ENCODE data around the gene RBM39. TPM values are rescaled to one million over a fixed set of nuclear protein-coding genes. Genes with fewer than 3 reads are reported as not detected.
"Not testable (repeated sequence)": the region's sequence is repeated elsewhere in the genome, so short reads cannot be mapped to it uniquely, and the experiment has no call there.

The RBM39 gene
- 246 and 258 TPM in 2 replicates for total RNA-seq (2014; rRNA removed; shearing (Covaris generic))

DNA sequence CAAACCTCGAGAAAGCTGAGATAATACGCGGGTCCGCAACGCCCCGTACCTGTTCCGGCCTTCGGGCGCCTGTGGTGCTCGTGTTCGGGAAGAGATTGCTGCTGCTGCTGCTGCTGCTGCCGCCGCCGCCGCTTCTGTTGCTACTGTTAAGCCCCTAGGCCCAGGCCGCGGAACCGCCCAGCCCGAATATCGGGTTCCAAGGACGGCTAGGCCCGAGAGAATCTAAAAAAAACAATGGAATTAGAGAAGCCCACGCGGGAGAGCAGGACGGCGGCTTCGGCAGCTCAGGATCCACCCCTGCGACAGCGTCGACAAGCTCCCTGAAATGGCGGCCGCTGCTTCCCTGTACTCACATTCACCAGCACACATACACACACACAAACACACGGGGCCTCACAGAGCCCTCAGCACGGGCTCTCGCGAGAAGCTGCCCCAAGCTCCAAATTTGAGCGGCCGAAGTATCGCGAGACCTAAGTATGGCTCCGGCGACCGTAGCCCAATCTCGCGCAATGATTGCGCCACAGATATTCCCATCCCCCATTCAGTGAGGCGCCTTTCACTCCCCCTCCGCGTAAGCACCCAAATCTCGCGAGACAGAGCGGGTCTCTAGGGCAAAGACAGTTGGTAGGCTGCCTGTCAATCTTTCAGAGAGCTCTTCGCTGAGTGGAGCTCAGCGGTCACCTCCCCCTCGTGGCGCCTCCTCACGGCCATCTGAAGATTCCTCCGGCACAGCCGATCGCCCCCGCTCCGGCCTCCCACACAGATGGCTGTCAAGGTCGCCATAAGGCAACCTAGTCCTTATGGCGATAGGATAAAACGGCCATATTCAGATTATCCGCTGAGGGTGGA, at the start of gene RBM39:
Gene RBM39, minus strand, starts transcription at position 369 of the 849 bp plus-strand sequence. CDS start 1,386 bp downstream, outside the sequence.
- peak; percentile 100 for DNase-seq (ENCODE audit: low spot score)

DNA sequence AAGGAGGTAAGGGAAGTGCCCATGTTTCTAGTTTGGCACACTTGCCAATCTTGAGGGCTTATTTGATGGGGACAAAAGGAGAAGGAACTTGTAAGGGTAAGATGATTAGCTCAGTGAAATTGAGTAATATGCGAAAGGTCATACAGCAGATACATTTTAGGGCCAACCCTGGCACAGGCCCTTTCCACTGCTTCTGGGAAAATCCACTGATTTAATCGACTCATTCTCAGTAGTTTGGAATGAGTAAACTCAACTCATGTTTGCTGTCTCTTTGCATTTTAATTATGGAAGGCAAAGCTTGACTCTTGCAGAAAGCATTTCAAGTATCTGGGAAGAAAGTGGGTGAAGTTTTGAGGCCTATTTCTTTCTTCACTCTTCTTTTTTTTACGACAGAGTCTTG, 49.8 kb upstream of the RBM39 start:
- DNase-seq (ENCODE audit: low spot score) = peak; percentile 28

DNA sequence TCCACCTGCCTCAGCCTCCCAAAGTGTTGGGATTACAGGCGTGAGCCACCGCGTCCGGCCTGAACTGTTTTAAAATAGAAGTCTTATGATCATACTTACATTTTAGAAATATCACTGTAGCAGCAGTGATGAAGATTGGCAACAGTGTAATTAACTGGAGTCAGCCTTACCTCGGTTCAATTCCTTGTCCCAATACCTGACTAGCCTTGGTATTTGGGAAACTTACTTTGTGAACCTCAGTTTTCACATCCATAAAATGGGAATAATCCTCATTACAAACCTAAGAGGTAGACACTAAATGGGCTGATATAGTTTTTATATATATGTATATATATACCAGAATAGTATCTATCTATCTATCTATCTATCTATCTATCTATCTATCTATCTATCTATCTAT, 49.0 kb upstream of the RBM39 start:
- DNase-seq (ENCODE audit: low spot score) = no peak

DNA sequence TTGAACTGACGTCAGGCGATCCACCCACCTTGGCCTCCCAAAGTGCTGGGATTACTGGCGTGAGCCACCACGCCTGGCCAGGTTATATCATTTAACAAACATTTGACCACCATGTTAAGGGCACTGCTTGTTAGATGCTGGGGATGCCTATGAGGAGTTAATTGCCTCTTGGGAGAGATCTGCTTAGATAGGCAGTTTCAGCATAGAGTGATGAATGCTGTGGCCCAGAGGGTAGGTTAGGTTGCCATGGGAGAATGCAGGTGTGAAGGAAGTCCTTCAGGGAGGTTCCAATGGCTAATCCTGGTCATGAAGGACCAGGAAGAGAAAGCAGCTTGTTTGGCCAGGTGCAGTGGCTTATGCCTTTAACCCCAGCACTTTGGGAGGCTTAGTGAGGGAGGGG, 46.7 kb upstream of the RBM39 start:
- DNase-seq (ENCODE audit: low spot score) = no peak

DNA sequence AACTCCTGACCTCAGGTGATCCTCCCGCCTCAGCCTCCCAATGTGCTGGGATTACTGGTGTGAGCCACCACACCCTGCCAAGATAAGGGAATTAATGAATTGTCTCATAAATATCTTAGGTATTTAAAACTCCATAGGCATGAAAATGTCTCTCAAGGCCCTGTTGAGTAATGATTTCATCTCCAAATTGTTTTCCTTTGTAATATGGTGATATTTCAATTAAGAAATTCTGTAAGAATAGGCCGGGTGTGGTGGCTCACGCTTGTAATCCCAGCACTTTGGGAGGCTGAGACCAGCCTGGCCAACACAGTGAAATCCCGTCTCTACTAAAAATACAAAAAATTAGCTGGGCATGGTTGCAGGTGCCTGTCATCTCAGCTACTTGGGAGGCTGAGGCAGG, 43.5 kb upstream of the RBM39 start:
- not testable (repeated sequence) for DNase-seq (ENCODE audit: low spot score)

DNA sequence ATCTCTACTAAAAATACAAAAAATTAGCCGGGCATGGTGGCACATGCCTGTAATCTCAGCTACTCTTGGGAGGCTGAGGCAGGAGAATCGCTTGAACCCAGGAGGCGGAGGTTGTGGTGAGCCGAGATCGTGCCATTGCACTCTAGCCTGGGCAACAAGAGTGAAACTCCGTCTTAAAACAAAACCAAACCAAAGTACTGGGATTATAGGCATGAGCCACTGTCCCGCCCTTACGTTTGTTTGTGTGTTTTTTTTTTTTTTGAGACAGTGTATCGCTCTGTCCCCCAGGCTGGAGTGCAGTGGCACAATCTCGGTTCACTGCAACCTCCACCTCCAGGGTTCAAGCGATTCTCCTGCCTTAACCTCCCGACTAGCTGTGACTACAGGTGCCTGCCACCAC, 41.8 kb upstream of the RBM39 start:
- not testable (repeated sequence) for DNase-seq (ENCODE audit: low spot score)

DNA sequence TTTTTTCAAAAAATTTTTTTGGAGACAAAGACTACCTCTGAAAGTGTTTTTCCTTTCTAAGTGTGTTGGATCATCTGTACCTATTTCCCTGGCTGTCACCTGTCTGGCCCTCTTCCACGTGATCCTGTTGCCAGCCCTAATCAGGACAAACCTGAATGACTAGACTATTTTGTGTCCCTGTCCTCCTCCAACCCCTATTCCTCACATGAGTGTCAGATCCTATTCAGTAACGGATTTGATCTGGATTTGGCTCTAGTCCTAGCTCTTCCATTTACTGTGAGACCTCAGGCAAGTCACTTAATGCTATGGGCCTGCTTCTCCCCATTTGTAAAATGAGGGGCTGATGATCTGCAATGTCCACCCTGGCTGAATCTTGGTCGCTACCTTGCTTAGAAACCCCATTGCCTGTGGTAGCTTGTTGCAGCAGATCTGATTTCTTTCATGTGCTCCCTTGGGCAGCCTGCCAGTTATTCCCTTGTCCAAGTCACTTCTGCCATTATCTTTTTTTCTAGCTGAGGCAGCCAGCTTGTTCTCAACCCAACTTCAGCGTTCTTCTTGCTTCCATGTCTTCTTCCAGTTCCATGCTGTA, 34.5 kb upstream of the RBM39 start:
- DNase-seq (ENCODE audit: low spot score) = no peak

DNA sequence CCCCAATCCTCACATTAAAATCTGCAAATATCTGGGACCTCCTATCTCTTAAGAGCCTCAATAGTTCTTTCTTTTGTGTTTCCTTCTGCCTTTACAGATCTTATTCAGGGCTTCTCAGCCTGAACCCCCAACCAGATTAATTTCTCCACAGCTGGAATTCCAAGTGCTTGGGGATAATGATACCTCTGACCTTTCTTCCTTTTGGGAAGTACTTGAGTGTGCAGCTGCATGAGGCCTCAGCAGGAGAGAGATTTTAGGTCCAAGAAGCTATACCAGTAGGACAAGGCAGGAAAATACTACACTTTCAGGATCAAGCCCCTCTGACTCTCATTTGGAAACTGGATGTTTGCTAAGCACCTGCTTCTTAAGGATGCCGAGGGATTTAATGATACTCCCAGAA, 32.3 kb upstream of the RBM39 start:
- DNase-seq (ENCODE audit: low spot score) = no peak

DNA sequence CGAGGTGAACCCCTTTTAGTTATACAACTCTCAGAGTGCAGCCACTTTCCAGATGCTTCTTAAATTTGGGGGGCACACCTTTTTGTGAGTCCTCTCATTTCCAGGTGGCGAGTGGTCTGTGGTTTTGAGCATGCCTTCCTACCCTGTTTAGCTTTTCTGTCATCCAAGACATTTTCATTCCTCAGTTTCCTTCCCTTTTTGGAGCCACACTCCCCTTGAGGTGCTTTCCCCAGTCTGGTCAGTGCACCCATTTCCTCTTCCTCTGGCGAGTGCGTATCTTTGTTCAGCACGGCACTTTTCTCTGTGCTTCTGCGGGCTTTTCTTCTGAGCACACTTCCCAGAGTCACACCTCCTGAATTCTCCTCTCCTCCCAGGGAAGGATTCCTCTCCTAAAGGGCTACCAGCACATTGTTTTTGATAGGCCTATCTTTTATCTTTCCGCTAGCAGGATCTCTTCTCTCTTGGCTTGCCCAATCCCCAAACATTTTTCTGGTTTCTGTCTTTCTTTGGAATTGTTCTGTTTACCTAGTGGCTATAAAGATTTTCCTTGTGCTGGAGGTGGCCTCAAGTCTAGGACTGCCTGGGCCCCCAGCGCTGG, 31.2 kb upstream of the RBM39 start:
- no peak for DNase-seq (ENCODE audit: low spot score)

DNA sequence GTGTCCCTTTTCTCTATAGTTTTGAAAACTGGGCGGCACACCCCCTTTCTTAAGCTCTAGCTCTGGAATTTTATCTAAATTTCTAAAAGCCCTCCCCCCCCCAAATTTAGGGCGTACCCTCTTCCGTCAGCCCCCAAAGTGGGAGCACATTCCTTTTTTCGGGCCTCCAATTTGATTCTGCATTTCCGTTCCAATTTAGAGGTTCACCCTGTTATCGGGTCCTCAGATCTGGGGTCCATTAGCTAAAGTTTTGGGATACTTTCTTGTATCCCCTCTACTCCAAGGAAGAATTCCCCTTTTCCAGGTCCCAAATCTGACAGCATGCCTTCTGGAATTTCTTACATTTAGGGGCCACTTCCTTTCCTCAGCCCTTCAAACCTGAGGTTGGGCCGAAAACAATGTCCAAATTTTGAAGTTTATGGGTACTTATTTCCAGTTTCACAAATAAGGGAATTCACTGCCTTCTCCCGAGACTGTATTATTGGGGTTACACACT, 30.6 kb upstream of the RBM39 start:
- no peak for DNase-seq (ENCODE audit: low spot score)

DNA sequence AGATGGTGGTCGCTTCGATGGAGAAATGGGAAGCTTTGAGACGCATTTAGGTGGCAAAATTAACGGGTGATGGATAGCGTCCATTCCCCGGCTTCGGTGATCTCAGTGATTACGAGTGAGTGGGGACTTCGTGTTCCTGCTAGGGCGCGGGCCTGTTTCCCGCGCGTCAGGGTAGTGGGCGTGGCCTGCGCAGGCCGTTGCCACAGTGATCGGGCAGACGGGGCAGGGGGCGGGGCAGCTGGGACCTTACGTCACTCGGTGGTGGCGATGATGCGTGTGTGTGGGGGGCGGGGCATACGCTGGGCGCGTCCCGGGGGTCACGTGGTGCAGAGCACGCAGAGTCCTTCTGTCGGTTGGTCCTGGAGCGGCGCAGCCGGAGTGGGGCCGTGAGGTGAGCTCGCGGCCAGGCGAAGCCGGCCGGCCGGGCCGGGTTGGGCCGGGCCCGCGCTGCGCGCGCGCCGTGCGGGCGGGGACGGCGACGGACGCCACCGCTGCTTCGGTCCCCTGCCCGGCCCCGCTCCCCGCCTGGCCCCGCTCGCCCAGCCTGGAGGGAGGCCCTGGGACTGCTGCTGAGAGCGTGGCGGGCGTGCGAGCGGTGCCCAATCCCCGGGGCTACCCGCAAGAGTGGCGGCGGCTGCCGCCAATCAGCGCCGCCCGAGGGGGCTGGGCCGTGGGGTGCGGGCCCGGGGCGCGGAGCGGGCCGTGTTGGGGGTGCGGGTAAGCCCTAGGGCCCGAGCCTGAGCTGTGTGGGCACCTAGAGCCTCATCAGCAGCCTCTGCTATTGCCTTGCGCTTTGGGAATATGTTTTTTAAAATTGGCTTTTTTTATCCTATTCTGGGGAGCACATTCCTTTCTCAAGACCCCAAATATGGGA, 29.9 kb upstream of the RBM39 start, which contains the start of gene PHF20:
Gene PHF20, plus strand, starts transcription at position 327 of the 874 bp plus-strand sequence. CDS start 29,508 bp downstream, outside the sequence.
- peak; percentile 91 for DNase-seq (ENCODE audit: low spot score)

DNA sequence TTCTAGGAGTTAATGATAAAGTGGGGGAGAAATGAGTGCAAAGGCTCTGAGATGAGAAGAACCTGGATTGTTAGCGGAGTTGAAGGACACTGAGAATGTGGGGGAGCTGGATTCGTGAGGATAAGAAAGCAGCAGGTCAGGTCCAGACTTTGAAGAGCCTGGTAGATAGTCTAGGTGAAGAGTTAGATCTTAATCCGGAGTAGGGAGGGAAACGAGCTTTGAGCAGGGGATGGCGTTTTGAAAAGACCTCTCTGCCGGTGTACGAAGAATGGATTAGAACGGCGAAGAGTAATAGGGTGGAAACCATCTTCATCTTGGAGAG, 29.3 kb upstream of the RBM39 start:
- DNase-seq (ENCODE audit: low spot score) = no peak

DNA sequence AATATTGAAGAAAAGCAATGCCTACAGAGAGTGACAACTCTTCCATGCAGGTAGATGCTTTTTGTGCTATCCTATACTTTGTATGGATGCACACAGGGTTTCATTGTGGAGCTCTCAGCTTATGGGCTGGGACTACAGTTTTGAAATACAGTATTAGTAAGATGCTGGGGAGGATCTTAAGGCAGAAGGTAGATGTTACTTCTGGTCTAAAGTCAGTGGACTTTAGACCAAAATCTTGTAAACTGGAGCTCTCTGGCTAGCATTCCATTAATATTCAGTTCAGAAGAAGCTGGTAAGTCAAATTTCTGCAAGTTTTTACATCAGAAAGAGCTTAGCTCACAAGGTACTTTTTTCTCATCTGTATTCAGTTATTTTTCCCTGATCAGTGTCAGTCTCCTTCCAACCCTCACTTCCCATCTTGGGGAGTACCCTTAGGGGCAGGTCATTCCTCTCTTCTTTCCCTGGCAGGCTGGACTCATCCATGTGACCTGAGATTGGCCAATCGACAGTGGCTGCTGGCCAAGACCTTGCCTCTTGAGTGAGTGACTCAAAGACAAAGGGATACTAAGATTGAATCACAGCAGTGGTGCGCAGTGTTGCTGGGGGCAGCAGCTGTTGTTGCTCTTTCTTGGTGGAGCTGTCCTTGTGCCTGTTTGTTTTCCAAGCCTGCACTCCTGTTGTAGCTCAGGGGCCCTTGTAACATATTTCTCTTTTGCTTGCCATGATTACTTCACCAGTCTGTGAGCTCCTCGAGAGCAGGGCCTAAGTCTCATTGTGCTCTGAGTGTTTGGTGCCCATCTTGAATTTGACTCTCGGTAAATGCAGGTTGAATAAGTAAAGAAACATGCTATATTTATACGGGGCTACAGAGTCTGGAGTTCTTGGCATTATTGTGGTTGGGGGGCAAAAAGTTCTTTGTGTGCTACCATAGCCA, 26.9 kb upstream of the RBM39 start:
- DNase-seq (ENCODE audit: low spot score) = peak; percentile 94

DNA sequence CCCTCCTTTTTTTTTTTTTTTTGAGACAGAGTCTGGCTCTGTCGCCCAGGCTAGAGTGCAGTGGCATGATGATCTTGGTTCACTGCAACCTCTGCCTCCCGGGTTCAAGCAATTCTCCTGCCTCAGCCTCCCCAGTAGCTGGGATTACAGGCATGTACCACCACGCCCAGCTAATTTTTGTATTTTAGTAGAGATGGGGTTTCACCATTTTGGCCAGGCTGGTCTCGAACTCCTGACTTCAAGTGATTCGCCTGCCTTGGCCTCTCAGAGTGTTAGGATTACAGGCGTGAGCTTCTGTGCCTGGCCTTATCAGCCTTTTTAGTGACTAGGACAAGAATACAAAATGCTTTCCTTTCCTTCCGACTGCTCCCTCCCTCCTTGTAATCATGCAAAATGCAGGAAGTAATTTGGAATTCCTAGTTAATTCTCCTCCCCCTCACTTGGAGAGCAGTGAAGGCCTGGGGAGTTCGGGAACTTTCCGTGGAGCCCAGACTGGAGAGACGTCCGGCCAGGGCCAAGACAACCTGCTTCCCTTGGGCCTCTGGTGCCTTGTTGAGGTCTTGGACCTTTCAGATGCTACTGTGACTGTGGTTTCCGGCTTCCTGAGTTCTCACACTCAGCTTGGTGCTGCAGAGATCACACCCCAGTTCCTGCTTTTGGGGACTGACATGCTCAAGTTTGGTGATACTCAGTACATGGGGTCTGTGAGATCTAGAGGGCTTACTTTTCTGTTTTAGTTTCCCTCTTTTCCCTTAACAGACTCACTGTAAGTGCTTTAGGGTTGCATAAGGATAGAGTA, 25.8 kb upstream of the RBM39 start:
- no peak for DNase-seq (ENCODE audit: low spot score)

DNA sequence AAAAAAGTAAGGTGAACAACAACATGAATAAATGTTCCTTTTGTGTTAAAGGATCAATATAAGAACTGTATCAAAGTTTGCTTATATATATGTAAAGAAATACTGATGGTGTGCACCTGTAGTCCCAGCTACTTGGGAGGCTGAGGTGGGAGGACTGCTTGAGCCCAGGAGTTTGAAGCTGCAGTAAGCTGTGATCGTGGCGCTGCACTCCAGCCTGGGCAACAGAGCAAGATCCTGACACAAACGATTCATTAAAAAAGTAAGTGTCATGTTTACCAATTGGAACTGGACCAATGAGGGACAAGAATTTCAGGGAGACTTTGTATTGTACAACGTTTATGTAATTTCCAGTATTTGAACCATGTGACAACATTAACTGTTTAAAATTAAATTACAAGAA, 24.8 kb upstream of the RBM39 start:
- DNase-seq (ENCODE audit: low spot score) = no peak

DNA sequence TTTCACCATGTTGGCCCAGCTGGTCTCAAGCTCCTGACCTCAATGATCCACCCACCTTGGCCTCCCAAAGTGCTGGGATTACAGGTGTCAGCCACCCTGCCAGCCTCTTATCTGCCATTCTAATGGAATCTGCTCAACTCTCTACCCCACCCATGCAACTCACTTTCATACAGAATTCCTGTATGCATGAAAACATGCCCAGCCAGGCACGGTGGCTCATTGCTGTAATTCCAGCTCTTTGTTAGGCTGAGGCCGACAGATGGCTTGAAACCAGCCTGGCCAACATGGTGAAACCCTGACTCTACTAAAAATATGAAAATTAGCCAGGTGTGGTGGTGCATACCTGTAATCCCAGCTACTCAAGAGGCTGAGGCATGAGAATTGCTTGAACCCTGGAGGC, 22.9 kb upstream of the RBM39 start:
- DNase-seq (ENCODE audit: low spot score) = not testable (repeated sequence)

DNA sequence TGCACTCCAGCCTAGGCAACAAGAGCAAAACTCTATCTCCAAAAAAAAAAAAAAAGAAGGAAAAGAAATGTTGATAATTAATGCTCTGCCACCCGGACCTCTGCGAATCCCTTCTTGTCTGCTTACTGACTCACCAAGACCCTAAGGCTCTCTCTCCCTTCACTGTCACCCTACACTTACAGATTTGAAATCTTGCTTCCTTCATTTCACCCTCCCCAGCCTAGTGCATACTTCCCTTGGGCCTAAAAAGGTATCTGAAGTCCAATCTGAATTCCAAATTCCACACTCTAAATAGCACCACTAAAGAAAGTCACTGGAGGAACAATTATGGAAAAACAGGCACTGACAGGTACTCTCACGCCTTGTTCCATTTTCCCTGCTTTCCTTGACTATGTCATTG, 20.4 kb upstream of the RBM39 start:
- DNase-seq (ENCODE audit: low spot score) = no peak

DNA sequence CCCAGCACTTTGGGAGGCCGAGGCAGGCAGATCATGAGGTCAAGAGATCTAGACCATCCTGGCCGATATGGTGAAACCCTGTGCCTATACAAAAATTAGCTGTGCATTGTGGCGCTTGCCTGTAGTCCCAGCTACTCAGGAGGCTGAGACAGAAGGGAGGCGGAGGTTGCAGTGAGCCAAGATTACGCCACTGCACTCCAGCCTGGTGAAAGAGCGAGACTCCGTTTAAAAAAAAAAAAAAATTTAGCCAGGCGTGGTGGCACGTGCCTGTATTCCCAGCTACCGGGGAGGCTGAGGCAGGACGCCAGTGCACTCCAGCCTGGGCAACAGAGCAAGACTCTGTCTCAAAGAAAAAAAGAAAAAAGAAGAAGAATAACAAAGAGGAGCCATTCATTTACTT, 19.5 kb upstream of the RBM39 start:
- DNase-seq (ENCODE audit: low spot score) = not testable (repeated sequence)

DNA sequence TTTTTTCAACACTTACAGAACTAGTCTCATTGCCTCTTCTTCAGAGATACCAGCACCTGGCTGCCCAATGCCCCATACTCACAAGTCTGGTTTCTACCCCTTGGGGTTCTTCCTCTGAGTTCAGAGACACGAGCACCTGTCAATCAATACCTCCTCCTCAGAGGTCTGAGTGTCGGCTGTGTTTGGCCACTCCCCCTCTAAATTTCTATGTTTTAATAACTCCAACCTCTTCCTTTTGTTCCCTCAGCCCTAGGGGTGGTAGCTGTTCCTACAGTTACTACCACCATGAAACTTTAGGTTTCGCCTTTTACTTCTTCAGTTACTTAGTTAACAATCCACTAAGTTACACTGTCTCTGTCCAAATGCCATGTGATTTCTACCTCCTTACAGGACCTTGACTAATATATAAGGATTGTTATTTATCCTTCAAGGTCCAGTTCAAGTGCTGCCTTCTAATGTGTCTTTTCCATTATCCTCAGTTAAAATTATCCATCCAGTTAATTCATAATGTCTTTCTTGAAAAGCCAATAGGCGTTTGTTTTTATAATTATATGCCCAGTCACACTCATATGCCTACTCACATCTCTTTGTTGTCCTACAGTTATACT, 15.1 kb upstream of the RBM39 start:
- no peak for DNase-seq (ENCODE audit: low spot score)
